SU-DHL-6 (cell line): ENCODE results near the gene CCDC200.
"Not testable (repeated sequence)": the region's sequence is repeated elsewhere in the genome, so short reads cannot be mapped to it uniquely, and the experiment has no call there.

Experiments used
- CTCF ChIP-seq: fragments of 200-600 bp; sonication (generic); IDR thresholded peaks from one replicate; pipeline ENCODE4 v1.5.1; 2017; ENCODE audit warnings: antibody characterized with exemption, mild to moderate bottlenecking, low read length, moderate library complexity; ENCODE audit not compliant: insufficient read depth, poor library complexity, severe bottlenecking
- EZH2phosphoT487 ChIP-seq: fragments of 200-600 bp; sonication (generic), shearing (Covaris generic); conservative IDR thresholded peaks from 2 replicates; pipeline ENCODE4 v1.6.1; 2018; ENCODE audit warnings: mild to moderate bottlenecking, antibody characterized with exemption, low read length, moderate library complexity, mixed read lengths

- TF ChIP-seq CTCF, EZH2phosphoT487: not testable (repeated sequence)
Measured at GRCh38 chr17:43231205-43232020, 3.0 kb upstream of the CCDC200 start.
